ENCODE data around the gene OR5K1.

The OR5K1 gene

DNA sequence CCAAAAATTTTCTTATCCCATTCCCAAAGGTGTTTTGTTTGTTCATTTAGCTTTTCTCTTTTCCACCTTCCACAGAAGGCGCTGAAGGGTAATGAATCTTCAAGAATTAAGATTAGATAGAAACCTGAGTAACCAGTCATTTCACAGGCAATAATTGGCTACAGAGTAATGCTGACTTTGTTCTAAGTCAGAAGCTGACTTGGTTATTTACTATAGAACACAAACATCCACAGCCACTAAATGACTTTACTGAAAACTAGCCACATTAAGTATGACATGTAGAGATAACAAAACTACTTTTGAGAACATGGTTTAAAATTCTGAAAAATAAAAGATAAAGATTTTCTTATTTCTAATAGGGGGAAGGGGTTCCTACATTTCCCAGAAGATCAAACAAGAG, 51.9 kb downstream of the OR5K1 start:
- no peak for DNase-seq (ENCODE audit: low read depth)

- no peak for DNase-seq (ENCODE audit: low read depth)
These were observed 55.8 kb downstream of the OR5K1 start for GRCh38 chr3:98518816-98519215.

- DNase-seq (ENCODE audit: low read depth): no peak
These were observed 56.4 kb downstream of the OR5K1 start for GRCh38 chr3:98519351-98519750.

DNA sequence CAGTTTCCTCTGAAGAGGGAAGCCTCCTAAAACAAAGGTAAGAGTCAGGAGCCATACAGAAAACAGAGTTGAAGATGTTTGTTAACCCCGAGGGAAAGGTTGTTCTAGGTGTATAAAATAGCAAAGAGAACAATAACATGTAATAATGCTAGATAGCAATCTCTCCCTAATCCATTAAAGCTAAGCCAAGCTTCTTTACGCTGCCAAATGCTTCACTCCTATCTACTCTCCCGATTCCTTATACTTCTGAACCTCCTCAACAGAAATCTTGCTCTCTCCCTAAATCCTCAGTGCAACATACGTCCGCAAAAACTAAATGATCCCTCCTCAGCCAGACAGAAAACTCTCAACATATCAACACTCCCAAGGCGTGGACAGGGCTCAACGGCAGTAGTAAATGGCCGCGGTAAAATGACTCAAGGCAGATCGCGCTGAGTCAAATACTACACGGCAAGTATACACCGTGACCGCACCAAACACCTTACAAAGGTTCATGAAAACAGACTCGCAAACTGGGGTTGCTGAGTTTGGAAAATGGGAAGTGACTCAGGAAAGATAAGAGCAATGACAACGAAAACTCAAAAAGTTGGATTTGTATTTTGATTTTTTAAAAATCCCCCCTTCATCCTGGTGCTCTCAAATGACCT, 59.0 kb downstream of the OR5K1 start:
- peak; percentile 59 for DNase-seq (ENCODE audit: low read depth)
